ENCODE results near the gene SLC7A6OS. TPM values are rescaled to one million over a fixed set of nuclear protein-coding genes. Genes with fewer than 3 reads are reported as not detected.

The SLC7A6OS gene
- total RNA-seq, 2 experiments from 2014 or later = 25.9 to 28.6 TPM

DNA sequence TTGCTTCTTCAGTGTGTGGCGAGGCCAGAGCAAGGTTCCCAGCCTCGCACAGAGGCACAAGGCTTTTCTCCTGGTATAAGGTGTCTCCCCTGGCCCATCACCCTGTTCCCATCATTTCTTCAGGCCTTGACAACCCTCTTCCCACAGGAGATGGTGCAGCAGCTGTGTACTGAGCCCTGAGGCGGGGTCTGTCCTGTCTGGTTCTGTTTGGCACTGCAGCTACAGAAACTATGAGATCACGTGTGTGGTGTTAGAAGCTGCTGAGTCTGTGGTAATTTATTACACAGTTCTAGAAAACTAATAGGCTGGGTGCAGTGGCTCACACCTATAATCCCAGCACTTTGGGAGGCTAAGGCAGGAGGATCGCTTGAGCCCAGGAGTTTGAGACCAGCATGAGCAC, 58.4 kb downstream of the SLC7A6OS start:
- ChIA-PET POLR2A (no interaction called here), CTCF (interaction anchor here (1.1 to 2.1 kb wide), 6 partner anchors 8 to 76 kb away, joined by 3 to 8 read pairs (median 4); partner anchors contain the start of gene SLC7A6)
- Mint-ChIP-seq H3K4me3 (no peak overlapping the region), H3K4me1 (peaks cover 7% of the 10 kb centered on the region), H3K36me3 (ENCODE audit: low read depth) (peaks cover 9% of the 10 kb centered on the region), H3K27me3 (no peaks in the 10 kb centered on the region), H3K27ac (no peak overlapping the region), H3K9me3 (no peaks in the 10 kb centered on the region)
- DNase-seq = no peak

DNA sequence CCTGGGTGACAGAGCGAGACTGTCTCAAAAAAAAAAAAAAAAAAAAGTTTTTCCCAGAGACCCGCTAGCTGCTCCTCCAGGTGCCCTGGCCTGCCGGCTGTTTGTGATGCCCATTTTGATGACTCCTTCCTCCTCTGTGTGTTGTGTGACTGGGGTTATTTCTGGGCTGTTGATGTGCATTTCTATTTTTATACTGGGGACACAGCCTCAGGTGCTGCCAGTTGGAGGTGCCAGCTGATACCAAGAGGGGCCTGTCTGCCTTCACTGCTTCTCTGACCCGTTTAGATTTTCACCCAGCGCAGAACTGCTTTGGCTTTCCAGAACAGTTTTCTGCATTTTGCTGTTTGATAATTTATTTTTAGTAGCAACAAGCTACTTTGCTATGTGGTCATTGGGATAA, 58.9 kb downstream of the SLC7A6OS start:
- Mint-ChIP-seq H3K9me3 (no peaks in the 10 kb centered on the region), H3K36me3 (ENCODE audit: low read depth) (peaks cover 9% of the 10 kb centered on the region), H3K27ac (no peak overlapping the region), H3K27me3 (no peaks in the 10 kb centered on the region), H3K4me1 (peaks cover 4% of the 10 kb centered on the region), H3K4me3 (no peak overlapping the region)
- DNase-seq = no peak
- CTCF ChIA-PET = interaction anchor here (1.1 to 2.1 kb wide), 8 partner anchors 8 to 77 kb away, joined by 3 to 8 read pairs (median 4); partner anchors contain the start of gene SLC7A6
- POLR2A ChIA-PET = no interaction called here

DNA sequence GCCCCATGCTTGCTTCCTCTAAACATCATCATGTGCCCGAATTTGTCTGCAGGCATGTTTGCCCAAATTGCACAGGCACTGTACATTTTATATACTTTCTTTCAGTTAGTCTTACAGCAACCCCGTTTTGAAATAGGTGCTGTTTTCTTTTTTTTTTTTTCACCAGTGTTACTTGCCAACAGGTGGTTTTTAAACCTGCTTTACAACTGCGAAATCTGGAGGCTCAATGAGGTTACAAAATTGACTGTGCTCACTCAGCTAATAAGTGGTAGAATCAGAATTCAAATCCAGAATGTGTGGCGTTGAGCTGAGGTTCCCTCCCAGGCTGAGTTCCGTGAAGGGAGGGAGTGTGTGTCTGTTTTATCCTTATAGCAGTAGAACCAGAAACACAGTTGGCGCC, 59.8 kb downstream of the SLC7A6OS start:
- H3K9me3 Mint-ChIP-seq = no peaks in the 10 kb centered on the region
- POLR2A ChIA-PET = no interaction called here
- no peak overlapping the region for H3K27ac Mint-ChIP-seq
- peaks cover 9% of the 10 kb centered on the region for H3K36me3 Mint-ChIP-seq (ENCODE audit: low read depth)
- DNase-seq = no peak
- H3K4me3 Mint-ChIP-seq = no peak overlapping the region
- H3K27me3 Mint-ChIP-seq = no peaks in the 10 kb centered on the region
- CTCF ChIA-PET = interaction anchor here (1.2 to 4.0 kb wide), 6 partner anchors 8 to 78 kb away, joined by 3 to 21 read pairs (median 4); partner anchors contain the start of gene SLC7A6
- H3K4me1 Mint-ChIP-seq = peaks cover 11% of the 10 kb centered on the region

DNA sequence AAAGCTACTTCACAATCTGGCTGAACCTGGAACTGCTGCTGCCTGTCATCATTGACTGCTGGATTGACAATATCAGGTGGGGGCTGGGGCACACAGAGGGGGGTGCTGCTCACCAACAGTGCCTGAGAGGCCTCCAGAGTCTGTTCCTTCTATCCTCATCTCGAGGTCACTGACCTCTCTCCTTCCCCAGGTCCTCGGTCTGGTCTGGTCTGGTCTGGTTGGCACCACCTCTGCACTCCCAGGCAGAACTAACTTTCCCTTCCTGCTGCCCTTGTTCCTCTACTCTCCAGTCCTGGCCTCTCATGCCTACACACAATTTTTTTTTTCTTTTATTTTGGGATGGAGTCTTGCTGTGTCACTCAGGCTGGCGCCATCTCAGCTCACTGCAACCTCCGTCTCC, 61.4 kb downstream of the SLC7A6OS start:
- ChIA-PET CTCF (interaction anchor here (1.7 to 4.0 kb wide), 4 partner anchors 10 to 83 kb away, joined by 5 to 21 read pairs (median 12); partner anchors contain the start of gene SLC7A6), POLR2A (no interaction called here)
- Mint-ChIP-seq H3K4me3 (no peak overlapping the region), H3K9me3 (no peaks in the 10 kb centered on the region), H3K27me3 (no peaks in the 10 kb centered on the region), H3K36me3 (ENCODE audit: low read depth) (peaks cover 9% of the 10 kb centered on the region), H3K4me1 (peaks cover 21% of the 10 kb centered on the region), H3K27ac (no peak overlapping the region)
- DNase-seq = no peak

Other genes starting within 250 kb of the SLC7A6OS start
- 100 to 1,000 TPM; 146 to 159 TPM for gene NFATC3, start 225.6 kb downstream of the SLC7A6OS start, total RNA-seq
- gene ESRP2, start 74.8 kb downstream of the SLC7A6OS start, total RNA-seq = under 1 TPM in 1 of 2 experiments, not detected in 1; 0.08 TPM
- gene PLA2G15, start 65.6 kb downstream of the SLC7A6OS start, total RNA-seq = 10 to 100 TPM in 1 of 2 experiments, 1 to 10 TPM in 1; 8.4 to 10.1 TPM
- 100 to 1,000 TPM; 116 to 130 TPM for gene SLC7A6, start 46.4 kb downstream of the SLC7A6OS start, total RNA-seq
- 10 to 100 TPM; 76.9 TPM for gene PRMT7, start 73 bp upstream of the SLC7A6OS start, total RNA-seq
- gene SMPD3, start 137.6 kb upstream of the SLC7A6OS start, total RNA-seq = 1 to 10 TPM; 4.1 to 4.6 TPM
- gene ZFP90, start 228.3 kb upstream of the SLC7A6OS start, total RNA-seq = 10 to 100 TPM; 36.0 to 37.8 TPM

Measured in activated CD4-positive, alpha-beta T cell treated with anti-CD3 and anti-CD28 coated beads, Interleukin-2, amount 10 ng/mL, durations not matched to agents 7 days and 5 days (primary cell).